HG02763 (cell line): ENCODE measurements around the gene OPRM1.

Experiments
- ATAC-seq: cut with Tn5 transposase; IDR thresholded peaks from one replicate; pipeline ENCODE4 v1.9.1; 2021; ENCODE audit warnings: mild to moderate bottlenecking, moderate library complexity; ENCODE audit not compliant: unreplicated experiment

OPRM1 gene

GRCh38 chr6:154080461-154081189, 41.6 kb downstream of the OPRM1 start:
- no peak for ATAC-seq

DNA sequence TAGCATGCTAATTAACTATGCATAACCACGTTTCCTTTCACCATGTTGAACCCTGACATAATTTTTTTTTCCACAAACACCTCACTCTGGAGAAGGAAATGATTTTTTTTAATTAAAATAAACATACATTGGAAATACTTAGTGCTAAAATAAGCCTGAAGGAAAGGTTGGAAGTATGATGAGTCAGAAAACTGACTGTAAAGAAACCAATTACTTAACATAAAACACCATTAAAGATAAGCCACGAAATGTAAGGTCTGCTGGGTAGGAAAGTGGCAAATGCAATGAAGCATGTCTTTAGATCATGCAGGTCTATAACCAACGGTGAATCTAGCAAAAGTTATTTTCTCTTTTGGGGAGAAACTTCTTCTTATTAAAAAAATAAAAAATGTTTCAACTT, 47.5 kb downstream of the OPRM1 start:
- ATAC-seq: no peak

DNA sequence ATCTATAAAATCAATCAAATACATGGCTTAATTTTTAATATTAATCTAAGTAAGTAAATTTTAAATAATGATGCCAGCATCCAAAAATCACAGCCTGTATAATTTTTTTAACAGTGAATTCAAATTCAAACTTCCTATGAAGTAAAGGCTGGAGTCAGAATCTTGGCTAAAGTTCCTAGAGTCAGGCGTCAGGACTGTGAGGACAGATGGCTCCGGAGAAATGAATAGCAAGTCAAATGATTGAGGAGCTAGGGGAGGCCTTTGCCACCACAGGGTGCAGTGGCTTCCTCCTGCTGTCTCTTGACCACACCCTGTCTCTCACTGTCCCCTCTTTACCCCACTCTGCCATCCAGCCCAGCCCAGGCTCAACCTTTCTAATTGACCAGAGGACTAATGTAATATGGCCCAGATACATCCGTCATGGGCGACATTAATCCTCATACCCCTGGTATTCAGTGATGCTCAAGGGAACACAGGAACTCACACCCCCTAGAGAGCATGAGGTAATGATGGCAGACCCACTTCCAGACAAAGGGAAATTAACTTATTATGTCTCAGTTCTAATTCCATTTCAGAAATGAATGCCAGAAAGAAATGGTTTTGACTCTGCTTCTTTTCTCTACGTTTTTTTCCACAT, 53.4 kb downstream of the OPRM1 start:
- no peak for ATAC-seq

DNA sequence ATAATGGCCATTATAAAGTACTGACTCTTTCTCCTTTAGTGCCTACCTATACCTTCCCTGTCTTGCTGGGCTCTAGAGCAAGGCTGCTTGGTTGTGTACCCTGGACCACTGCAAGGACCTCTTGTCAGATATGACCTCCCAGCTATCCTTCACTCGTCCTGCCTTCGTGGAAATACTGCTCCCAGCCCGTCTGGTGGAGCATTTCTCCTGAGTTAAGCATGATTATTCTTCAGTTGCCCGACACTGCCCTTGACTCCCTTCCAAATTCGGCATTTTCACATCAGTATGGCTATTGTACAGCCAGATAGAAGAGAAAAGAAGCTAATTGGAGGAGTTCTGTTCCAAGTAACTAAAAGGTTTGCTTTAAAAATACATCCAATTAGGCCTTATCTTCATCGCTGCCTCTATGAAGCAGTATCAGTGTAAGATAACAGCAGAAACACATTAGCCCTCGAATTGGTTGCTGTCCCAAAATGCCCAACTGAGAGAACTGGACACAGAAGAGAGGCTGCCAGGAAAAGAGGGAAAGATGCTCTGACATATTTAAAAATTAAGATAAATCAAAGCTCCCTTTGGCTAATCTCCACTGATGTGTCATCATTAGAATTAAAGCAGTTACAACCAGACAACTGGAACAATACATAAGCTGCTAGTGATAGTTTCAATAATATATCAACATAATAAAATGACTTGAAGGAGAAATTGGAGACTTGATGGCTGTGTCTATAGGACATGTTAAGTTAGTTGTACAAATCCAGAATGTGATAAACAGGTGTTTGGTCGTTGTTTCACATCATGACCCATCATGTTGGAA, 54.4 kb downstream of the OPRM1 start:
- ATAC-seq: no peak

DNA sequence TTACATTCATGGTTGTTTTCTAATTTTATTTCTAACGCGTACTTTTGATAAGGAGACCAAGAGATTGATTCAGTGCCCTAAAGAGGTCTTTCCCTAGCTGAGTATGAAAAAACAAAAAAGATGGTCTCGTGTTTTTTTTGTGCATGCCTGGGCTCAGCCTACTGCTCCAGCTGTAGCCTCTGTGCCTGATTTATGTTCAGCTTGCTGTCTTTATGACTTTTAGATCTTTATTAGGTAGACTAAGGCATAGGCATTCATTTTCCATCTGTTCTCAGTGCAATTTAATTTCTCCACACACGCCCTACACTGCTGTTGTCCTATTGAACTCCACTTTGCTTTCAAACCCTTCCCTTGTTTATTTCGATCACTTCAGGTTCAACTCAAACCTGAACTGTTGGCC, 56.5 kb downstream of the OPRM1 start:
- ATAC-seq: no peak

DNA sequence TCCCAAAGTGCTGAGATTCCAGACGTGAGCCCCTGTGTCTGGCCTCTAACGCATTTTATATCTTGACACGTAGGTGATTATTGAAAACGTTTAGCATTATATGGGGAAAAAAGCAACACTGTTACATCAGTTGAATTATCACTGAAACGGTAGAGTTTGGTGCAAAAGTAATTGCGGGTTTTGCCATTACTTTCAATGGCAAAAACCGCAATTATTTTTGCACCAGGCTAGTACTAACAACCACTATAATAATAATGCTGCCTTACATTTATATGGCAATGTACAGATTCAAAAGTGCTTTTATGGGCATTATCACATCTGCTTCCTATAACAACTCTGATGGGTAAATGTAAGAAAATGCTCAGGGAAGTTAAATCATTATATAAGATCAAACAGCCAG, 57.3 kb downstream of the OPRM1 start:
- ATAC-seq: no peak

GRCh38 chr6:154096834-154097233, 57.8 kb downstream of the OPRM1 start:
- no peak for ATAC-seq

GRCh38 chr6:154099211-154099610, 60.2 kb downstream of the OPRM1 start:
- no peak for ATAC-seq

DNA sequence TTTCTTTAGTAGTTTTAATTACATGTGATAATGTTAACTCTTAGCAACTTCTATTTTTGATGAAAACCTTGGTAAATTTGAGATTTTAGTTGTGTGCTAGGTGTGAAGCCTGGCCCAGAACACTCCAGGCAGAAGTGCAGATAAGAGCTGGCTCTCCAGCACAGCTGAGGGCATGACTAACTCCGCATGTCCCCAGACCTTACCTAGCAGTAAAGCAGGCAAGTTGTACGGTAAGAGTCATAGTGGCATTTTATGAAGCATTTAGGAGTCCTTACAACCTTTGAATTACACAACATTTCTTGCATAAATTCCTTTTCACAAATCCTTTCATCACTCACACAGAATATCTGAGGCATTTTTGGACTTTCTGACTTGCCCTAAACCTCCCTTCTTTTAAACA, 67.2 kb downstream of the OPRM1 start:
- ATAC-seq: no peak

DNA sequence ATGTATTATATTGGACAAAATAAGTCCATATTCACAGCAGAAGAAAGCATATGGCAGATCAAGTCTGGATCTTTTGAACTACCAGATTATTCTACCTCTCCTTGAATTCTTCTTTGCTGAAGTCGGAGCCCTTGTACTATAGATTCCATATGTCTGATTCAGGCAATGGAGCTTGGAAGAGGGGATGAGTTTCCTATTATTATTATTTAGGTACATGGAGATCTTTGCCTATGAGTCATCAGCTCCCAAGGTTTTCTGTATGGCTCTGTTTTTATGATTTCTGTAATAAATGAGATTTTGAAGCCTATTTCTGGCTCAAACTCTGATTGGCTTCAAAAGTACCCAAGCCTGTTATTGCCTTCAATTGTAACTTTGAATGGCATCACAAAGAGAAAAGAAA, 72.0 kb downstream of the OPRM1 start:
- ATAC-seq: no peak

DNA sequence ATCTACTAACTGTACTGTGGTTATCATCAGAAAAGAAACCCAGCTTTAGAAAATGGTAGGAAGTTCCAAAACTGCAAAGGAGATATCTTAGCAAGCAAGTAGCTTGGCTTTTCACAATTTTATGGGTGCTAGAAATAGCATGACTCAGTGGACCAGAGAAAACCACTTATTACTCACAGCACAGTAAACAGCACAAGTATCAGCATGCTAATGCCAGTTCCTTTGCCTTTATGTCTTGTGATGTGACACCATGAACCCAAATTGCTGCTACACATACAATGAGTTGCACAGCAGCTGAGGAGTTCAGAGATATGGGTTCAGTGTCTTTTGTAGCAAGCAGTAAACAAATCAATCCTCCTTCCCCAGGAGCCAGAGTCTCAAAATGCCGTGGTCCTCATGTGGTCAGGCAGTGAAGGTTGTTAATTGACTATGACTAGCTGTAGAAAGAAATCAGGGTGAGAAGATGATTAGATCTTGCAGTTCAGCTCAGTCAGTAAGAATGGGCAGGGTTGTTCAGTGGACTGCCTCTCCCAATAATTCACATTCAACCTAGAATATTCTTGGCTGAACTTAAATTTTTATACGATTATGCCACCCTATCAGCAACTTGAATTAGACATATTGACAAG, 73.3 kb downstream of the OPRM1 start:
- ATAC-seq: no peak

- ATAC-seq: no peak
Measured at GRCh38 chr6:154113392-154113791, 74.4 kb downstream of the OPRM1 start.

- no peak for ATAC-seq
Measured at GRCh38 chr6:154117485-154117884, 78.4 kb downstream of the OPRM1 start.

DNA sequence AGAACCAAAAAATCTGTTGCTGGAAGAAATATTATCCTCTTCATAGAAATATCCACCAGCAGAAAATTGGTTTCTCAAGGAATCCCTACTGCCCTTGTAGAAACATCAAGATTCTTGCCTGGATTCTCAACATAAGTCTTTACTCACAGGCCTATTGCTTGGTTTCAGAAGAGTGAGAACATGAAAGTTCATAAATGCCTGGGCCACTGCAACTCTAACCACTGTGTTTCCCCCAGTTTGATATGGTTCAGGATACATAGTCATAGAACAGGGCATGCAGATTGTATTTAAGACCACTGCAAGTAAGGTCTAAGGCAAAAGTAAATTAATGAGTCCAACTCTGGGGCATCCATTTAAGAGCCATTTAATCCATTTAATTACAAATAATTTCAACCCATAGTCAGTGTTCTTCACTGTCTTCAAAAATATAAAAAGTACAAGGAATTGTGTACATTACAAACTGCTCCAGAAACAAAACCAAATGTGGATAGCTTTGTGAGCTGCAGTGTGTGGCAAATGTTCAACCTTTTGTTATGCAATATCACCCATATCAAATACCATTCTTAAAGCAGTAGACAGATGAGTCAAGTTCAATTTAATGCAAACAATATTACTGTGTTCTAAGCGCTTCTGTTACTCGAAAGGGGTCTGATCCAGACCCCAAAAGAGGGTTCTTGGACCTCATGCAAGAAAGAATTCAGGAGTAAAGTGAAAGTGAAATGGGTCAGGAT, 83.3 kb downstream of the OPRM1 start:
- ATAC-seq: no peak

- no peak for ATAC-seq
Measured at GRCh38 chr6:154123155-154123956, 84.3 kb downstream of the OPRM1 start.

- ATAC-seq: no peak
Measured at GRCh38 chr6:154125421-154125820, 86.4 kb downstream of the OPRM1 start.

DNA sequence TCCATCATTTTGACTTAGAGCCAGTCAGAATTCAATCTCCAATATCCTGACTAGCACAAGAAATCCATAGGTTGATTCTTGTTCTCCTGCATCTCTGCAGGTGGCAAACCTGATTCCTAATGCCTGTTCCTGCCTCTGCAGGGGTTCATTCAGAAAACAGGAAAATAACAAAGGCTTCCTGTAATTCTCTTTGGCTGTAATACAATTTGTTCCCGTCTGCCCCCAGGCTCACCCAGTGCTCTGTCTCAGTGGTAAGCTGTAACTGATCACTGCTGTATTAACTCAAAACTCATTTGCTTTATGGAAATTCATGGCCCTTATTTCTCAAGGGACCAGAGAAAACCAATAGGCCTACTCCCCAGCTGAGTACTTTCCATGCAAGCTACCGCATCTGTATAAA, 88.6 kb downstream of the OPRM1 start:
- no peak for ATAC-seq

GRCh38 chr6:154134471-154135147, 95.6 kb downstream of the OPRM1 start:
- no peak for ATAC-seq

DNA sequence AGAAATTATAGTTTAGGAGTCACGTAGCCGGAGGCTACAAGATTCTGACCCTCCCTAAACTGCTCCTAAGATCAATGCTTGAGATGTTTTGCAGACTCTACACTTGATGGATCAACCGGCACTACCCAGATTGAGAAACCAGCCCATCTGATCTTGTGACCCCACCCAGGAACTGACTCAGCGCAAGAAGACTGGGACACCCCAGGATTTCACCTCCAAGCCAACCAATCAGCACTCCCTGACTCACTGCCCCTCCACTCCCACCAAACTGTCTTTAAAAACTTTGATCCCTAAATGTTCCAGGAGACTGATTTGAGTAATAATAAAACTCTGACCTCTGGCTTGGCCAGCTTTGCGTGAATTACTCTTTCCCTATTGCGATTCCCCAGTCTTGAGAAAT, 99.8 kb downstream of the OPRM1 start:
- ATAC-seq: no peak
